Right atrium auricular region (tissue), 2 donors: ENCODE data around the gene ZNF263. TPM values are rescaled to one million over a fixed set of nuclear protein-coding genes. Genes with fewer than 3 reads are reported as not detected.

ENCODE experiments used
- DNase-seq: peaks from one replicate; pipeline ENCODE4 v3.0.0-alpha.2; 2019; ENCODE audit warnings: low spot score
- H3K27ac ChIP-seq, 2 donors: fragments of 200-600 bp; sonication (generic); 1 replicate in 1 of 2; 2 replicates in 1 of 2; pipeline ENCODE4 v1.5.1; 2016 to 2019
- H3K27me3 ChIP-seq, 2 donors: fragments of 200-600 bp; sonication (generic); one replicate each; pipeline versions ENCODE4 v1.5.1 to v1.6.0; 2017 to 2019
- H3K36me3 ChIP-seq: fragments of 200-600 bp; sonication (generic); one replicate; pipeline ENCODE4 v1.5.1; 2016
- H3K4me1 ChIP-seq, 2 donors: fragments of 200-600 bp; sonication (generic); one replicate each; pipeline versions ENCODE4 v1.5.1 to v1.6.0; 2017 to 2019
- H3K4me3 ChIP-seq, 2 donors: fragments of 200-600 bp; sonication (generic); 1 replicate in 1 of 2; 2 replicates in 1 of 2; pipeline ENCODE4 v1.5.1; 2017 to 2019; ENCODE audit warnings: mild to moderate bottlenecking in 1 of 2, moderate library complexity in 1 of 2
- H3K9me3 ChIP-seq, 2 donors: fragments of 200-600 bp; sonication (generic); one replicate each; pipeline ENCODE4 v1.5.1; 2019
- total RNA-seq, 2 donors: library from RNA; depleted of rRNA; stranded (reverse); fragments of >200 nt; gene quantifications; one replicate each; pipeline ENCODE4 v1.1.0, GENCODE V29; 2016
- TF ChIP-seq, protein P1 (sequence below), 2 donors: fragments of 200-600 bp; sonication (generic); IDR thresholded peaks; one replicate each; pipeline ENCODE4 v1.5.1; 2019; ENCODE audit warnings: antibody characterized with exemption in 2 of 2

Gene ZNF263
- total RNA-seq, 2 donors from 2014 or later: 11.0 to 18.0 TPM

DNA sequence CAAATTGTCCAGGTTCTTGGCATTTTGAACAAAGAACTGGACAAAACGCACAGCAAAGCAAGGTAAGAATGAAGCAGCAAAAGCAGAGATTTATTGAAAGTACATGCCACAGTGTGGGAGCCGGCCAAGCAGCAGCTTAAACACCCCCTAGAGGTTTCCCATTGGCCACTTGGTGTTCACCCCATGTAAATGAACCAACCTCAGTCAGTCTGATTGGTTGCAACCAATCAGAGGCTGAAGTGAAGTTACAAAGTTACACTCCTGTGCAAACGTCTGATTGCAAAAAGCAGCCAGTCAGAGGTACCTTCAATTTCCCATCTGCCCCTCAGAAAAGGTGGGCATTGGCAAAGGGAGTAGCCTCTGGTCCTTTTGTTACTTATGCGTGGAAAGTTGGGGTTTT lies 8.8 kb upstream of the ZNF263 start:
- Histone ChIP-seq H3K36me3 (no peaks in the 10 kb centered on the region), H3K27ac (no peak overlapping the region), H3K4me3 (no peak overlapping the region), H3K4me1 (no peaks in the 10 kb centered on the region), H3K9me3 (peaks cover 0 to under 1% of the 10 kb centered on the region in 2 donors), H3K27me3 (no peaks in the 10 kb centered on the region)
- DNase-seq: no peak
- TF ChIP-seq, protein P1, sequence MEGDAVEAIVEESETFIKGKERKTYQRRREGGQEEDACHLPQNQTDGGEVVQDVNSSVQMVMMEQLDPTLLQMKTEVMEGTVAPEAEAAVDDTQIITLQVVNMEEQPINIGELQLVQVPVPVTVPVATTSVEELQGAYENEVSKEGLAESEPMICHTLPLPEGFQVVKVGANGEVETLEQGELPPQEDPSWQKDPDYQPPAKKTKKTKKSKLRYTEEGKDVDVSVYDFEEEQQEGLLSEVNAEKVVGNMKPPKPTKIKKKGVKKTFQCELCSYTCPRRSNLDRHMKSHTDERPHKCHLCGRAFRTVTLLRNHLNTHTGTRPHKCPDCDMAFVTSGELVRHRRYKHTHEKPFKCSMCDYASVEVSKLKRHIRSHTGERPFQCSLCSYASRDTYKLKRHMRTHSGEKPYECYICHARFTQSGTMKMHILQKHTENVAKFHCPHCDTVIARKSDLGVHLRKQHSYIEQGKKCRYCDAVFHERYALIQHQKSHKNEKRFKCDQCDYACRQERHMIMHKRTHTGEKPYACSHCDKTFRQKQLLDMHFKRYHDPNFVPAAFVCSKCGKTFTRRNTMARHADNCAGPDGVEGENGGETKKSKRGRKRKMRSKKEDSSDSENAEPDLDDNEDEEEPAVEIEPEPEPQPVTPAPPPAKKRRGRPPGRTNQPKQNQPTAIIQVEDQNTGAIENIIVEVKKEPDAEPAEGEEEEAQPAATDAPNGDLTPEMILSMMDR (IDR thresholded peaks at IDR 0.05): no peak

DNA sequence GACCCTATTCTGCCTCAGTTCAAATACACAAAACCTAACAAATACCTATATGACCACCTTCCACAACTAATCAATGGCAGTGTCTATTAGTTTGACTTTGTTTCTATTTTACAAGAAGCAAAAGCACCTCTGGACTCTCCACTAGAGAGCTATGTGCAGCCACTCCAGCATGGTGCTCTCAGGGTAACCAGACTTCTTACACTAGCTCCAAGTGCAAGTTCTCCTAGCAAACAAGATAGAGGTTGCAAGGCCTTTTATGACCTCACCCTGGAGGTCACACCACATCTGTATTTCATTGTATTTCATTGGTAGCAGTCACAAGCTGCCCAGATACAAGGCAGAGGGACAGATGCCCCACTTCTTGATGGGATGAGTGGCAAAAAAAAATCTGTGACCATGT lies 8.3 kb upstream of the ZNF263 start:
- no peaks in the 10 kb centered on the region for H3K4me1 ChIP-seq
- no peak overlapping the region for H3K27ac ChIP-seq
- H3K36me3 ChIP-seq: no peaks in the 10 kb centered on the region
- no peaks in the 10 kb centered on the region for H3K9me3 ChIP-seq
- H3K27me3 ChIP-seq: no peaks in the 10 kb centered on the region
- TF ChIP-seq, protein P1 (IDR thresholded peaks at IDR 0.05): no peak
- no peak for DNase-seq
- H3K4me3 ChIP-seq: no peak overlapping the region

DNA sequence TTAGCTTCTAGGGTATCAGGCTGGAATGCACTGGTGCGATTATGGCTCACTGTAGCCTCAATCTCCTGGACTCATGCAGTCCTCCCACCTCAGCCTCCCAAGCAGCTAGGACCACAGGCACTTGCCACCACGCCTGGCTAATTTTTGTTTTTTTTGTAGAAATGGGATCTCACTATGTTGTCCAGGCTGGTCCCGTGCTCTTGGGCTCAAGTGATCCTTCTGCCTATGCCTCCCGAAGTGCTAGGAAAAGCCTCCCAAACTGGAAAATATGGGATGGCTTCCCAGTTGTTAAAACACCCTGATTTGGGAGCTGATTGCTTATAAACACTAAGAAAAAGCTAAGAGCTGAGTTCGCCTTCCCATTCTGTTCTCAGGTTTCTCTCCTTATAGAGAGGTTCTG lies 6.6 kb upstream of the ZNF263 start:
- no peak for DNase-seq
- Histone ChIP-seq H3K27ac (no peak overlapping the region), H3K27me3 (no peaks in the 10 kb centered on the region), H3K9me3 (no peaks in the 10 kb centered on the region), H3K4me3 (no peak overlapping the region), H3K36me3 (no peaks in the 10 kb centered on the region), H3K4me1 (no peaks in the 10 kb centered on the region)
- TF ChIP-seq, protein P1 (IDR thresholded peaks at IDR 0.05): no peak

DNA sequence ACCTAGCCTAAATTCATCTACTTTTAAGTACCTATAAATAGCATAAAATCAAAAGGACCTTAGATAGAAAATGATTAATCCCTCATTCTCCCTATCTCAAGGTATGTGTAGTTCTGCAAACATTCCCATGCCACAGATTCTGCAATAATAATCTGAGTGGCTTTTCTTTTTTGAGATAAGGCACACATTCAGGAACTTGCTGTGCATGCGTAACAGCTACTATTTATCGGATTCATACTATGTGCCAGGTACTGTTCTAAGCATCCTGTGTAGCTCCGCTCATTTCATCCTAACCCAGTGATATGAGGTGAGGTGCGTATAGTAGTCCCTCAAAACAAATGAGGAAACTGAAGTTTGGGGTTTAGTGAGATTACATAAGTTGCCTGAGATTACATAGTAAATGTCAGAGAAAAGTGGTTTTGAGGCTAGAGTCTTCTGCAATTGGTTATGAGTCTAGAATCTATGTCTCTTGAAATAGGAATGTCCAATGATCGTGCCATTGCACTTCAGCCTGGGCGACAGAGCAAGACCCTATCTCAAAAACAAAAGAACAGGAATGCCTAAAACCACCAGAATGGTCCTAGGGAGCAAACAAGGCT lies 2.0 kb upstream of the ZNF263 start:
- Histone ChIP-seq H3K27me3 (no peaks in the 10 kb centered on the region), H3K4me1 (peaks cover 0 to 33% of the 10 kb centered on the region in 2 donors), H3K4me3 (no peak overlapping the region), H3K36me3 (peaks cover 7% of the 10 kb centered on the region), H3K27ac (no peak overlapping the region), H3K9me3 (peaks cover 0 to 11% of the 10 kb centered on the region in 2 donors)
- DNase-seq: no peak
- TF ChIP-seq, protein P1 (IDR thresholded peaks at IDR 0.05): no peak

DNA sequence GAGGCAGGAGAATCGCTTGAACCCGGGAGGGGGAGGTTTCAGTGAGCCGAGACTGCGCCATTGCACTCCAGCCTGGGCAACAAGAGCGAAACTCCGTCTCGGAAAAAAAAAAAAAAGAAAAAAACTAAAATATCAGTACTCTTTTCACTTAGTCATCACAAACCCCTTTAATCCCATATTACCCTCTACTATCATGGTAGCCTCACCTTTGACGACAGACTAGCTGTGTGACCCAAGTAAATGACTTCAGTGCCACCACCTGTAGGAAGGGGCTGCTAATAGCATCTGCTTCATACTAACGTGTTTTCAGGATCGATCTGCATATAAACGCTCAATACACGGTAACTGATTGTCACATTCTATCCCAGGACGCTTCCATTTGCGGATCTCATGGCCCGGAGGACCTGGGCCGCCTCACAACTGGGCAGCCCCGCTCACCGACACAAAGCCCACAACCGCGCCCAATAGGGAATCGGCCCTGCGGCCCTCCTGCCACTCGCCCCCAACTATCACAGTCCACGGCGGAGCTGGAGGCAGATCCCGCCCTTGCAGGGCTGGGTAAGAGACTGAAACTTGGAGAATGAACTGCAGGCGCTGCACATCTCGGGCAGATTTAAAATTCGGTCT lies 1.1 kb upstream of the ZNF263 start:
- H3K27ac ChIP-seq: peak overlapping the region; percentile 94 to 99
- H3K27me3 ChIP-seq: no peaks in the 10 kb centered on the region
- H3K4me1 ChIP-seq: peaks cover 0 to 33% of the 10 kb centered on the region in 2 donors
- H3K36me3 ChIP-seq: peaks cover 16% of the 10 kb centered on the region
- peak; percentile 63 for DNase-seq
- H3K4me3 ChIP-seq: peak overlapping the region; percentile 92
- TF ChIP-seq, protein P1 (IDR thresholded peaks at IDR 0.05): no peak
- peaks cover 0 to 20% of the 10 kb centered on the region in 2 donors for H3K9me3 ChIP-seq
